Measurements from ENCODE around the gene CCDC177.

- TF ChIP-seq CTCF (optimal IDR thresholded peaks at IDR 0.05 in 1 of 3, IDR thresholded peaks at IDR 0.05 in 1 of 3, conservative IDR thresholded peaks at IDR 0.05 in 1 of 3; ENCODE audit: extremely low read depth in 1 of 3, insufficient read depth in 2 of 3, low read length in 3 of 3) (no peak), EZH2 (IDR thresholded peaks at IDR 0.05; ENCODE audit: low read length) (no peak)
Observed at GRCh38 chr14:69530095-69530494, 44.6 kb downstream of the CCDC177 start.

Measured in keratinocyte (primary cell).